OCI-LY7 (cell line): ENCODE results near the gene RIT2.

Experiments used
- CTCF ChIP-seq: fragments of 200-600 bp; sonication (generic); conservative IDR thresholded peaks from 2 replicates; pipeline ENCODE4 v1.5.1; 2014; ENCODE audit warnings: mild to moderate bottlenecking, antibody characterized with exemption, low read length, moderate library complexity, mixed read lengths
- EZH2phosphoT487 ChIP-seq: fragments of 200-600 bp; sonication (generic); IDR thresholded peaks from 2 replicates; pipeline ENCODE4 v1.6.1; 2018; ENCODE audit warnings: low read depth, borderline replicate concordance, mild to moderate bottlenecking, mixed run types, antibody characterized with exemption, low read length, moderate library complexity, mixed read lengths

GRCh38 chr18:42969366-42969765 lies 146.1 kb downstream of the RIT2 start:
- TF ChIP-seq CTCF (no peak), EZH2phosphoT487 (no peak)
